Astrocyte (in vitro differentiated cells and primary cell): ENCODE results near the gene BCL7B.

Source experiments
- CTCF ChIP-seq: IDR thresholded peaks from 2 replicates; pipeline ENCODE4 v1.5.1; 2011; ENCODE audit warnings: low read depth, mild to moderate bottlenecking, inconsistent platforms, low read length, moderate library complexity; ENCODE audit not compliant: insufficient read depth
- EZH2 ChIP-seq: IDR thresholded peaks from 2 replicates; pipeline ENCODE4 v1.6.1; 2012; ENCODE audit warnings: mild to moderate bottlenecking, low read length, inconsistent platforms; ENCODE audit not compliant: insufficient read depth

- TF ChIP-seq CTCF (no peak), EZH2 (no peak)
Observed at GRCh38 chr7:73526896-73527821, 30.3 kb downstream of the BCL7B start.
